Trophoblast cell (in vitro differentiated cells and primary cell): ENCODE data around the gene SHC1.
"Not testable (repeated sequence)": the region's sequence is repeated elsewhere in the genome, so short reads cannot be mapped to it uniquely, and the experiment has no call there.

ENCODE experiments used
- DNase-seq, 2 donors: peaks; one replicate each; pipeline ENCODE4 v3.0.0-alpha.2; 2016
- H2AFZ ChIP-seq: 2 replicates; pipeline ENCODE4 v1.6.1; 2013; ENCODE audit warnings: low read length, moderate library complexity, mild to moderate bottlenecking; ENCODE audit not compliant: insufficient read depth, poor library complexity
- H2AK5ac ChIP-seq: 2 replicates; pipeline ENCODE4 v1.6.1; 2013; ENCODE audit warnings: mild to moderate bottlenecking, low read length
- H2BK120ac ChIP-seq: 2 replicates; pipeline ENCODE4 v1.6.1; 2013; ENCODE audit warnings: low read length, mild to moderate bottlenecking, moderate library complexity; ENCODE audit not compliant: insufficient read depth, poor library complexity
- H2BK12ac ChIP-seq: 2 replicates; pipeline ENCODE4 v1.6.1; 2013; ENCODE audit warnings: mild to moderate bottlenecking, low read length, moderate library complexity
- H2BK5ac ChIP-seq: 2 replicates; pipeline ENCODE4 v1.6.1; 2013; ENCODE audit warnings: low read length, low read depth, moderate library complexity, mild to moderate bottlenecking; ENCODE audit not compliant: poor library complexity
- H3K14ac ChIP-seq: 2 replicates; pipeline ENCODE4 v1.6.1; 2013; ENCODE audit warnings: mild to moderate bottlenecking, low read length
- H3K18ac ChIP-seq: 2 replicates; pipeline ENCODE4 v1.6.1; 2013; ENCODE audit warnings: mild to moderate bottlenecking, low read length
- H3K23ac ChIP-seq: 2 replicates; pipeline ENCODE4 v1.6.1; 2013; ENCODE audit warnings: low read length
- H3K27ac ChIP-seq: 2 replicates; pipeline ENCODE4 v1.5.1; 2013; ENCODE audit warnings: low read depth, mild to moderate bottlenecking, inconsistent platforms, low read length, moderate library complexity
- H3K27me3 ChIP-seq: 2 replicates; pipeline ENCODE4 v1.6.1; 2013; ENCODE audit warnings: inconsistent platforms, mild to moderate bottlenecking, low read length, moderate library complexity; ENCODE audit not compliant: insufficient read depth
- H3K36me3 ChIP-seq, 2 experiments: 1 replicate in 1 of 2; 2 replicates in 1 of 2; pipeline ENCODE4 v1.6.1; 2013; ENCODE audit warnings: low read length in 2 of 2, mild to moderate bottlenecking in 2 of 2, moderate library complexity in 1 of 2; ENCODE audit not compliant: insufficient read depth in 2 of 2, control insufficient read depth in 1 of 2
- H3K4ac ChIP-seq: 2 replicates; pipeline ENCODE4 v1.6.1; 2013; ENCODE audit warnings: low read depth, mild to moderate bottlenecking, low read length, moderate library complexity
- H3K4me1 ChIP-seq, 2 experiments: 1 replicate in 1 of 2; 2 replicates in 1 of 2; pipeline ENCODE4 v1.6.1; 2013; ENCODE audit warnings: low read length in 2 of 2, mild to moderate bottlenecking in 2 of 2, moderate library complexity in 1 of 2; ENCODE audit not compliant: insufficient read depth in 2 of 2, control insufficient read depth in 1 of 2
- H3K4me2 ChIP-seq: 2 replicates; pipeline ENCODE4 v1.6.1; 2013; ENCODE audit warnings: inconsistent platforms, mild to moderate bottlenecking, low read length, moderate library complexity
- H3K4me3 ChIP-seq: 2 replicates; pipeline ENCODE4 v1.5.1; 2013; ENCODE audit warnings: mild to moderate bottlenecking, low read depth, low read length, inconsistent platforms
- H3K79me1 ChIP-seq: one replicate; pipeline ENCODE4 v1.6.1; 2013; ENCODE audit warnings: low read length
- H3K79me2 ChIP-seq: 2 replicates; pipeline ENCODE4 v1.6.1; 2013; ENCODE audit warnings: low read length, mild to moderate bottlenecking; ENCODE audit not compliant: control insufficient read depth, insufficient read depth, poor library complexity
- H3K9ac ChIP-seq: 2 replicates; pipeline ENCODE4 v1.6.1; 2013; ENCODE audit warnings: mild to moderate bottlenecking, low read length
- H3K9me3 ChIP-seq: 2 replicates; pipeline ENCODE4 v1.6.1; 2013; ENCODE audit warnings: low read depth, mild to moderate bottlenecking, control low read depth, inconsistent platforms, low read length; ENCODE audit not compliant: insufficient read depth
- H4K12ac ChIP-seq: 2 replicates; pipeline ENCODE4 v1.6.1; 2013; ENCODE audit warnings: low read depth, mild to moderate bottlenecking, low read length, moderate library complexity
- H4K8ac ChIP-seq: 2 replicates; pipeline ENCODE4 v1.6.1; 2013; ENCODE audit warnings: low read depth, mild to moderate bottlenecking, low read length, moderate library complexity
- H4K91ac ChIP-seq: one replicate; pipeline ENCODE4 v1.6.1; 2013; ENCODE audit warnings: low read depth, mild to moderate bottlenecking, low read length, moderate library complexity
- WGBS: extraction: QIAGEN DNeasy Blood & Tissue Kit; methylation state at CpG from one replicate; pipeline ENCODE4 v1.1.7; 2013; ENCODE audit warnings: missing lambda C conversion rate; ENCODE audit not compliant: insufficient read length, insufficient coverage; ENCODE audit errors: extremely low coverage; 5-methylcytosine and 5-hydroxymethylcytosine counted together

SHC1 gene

GRCh38 chr1:154982897-154983648 is 12.5 kb upstream of the SHC1 start, which contains the start of gene FLAD1:
TSS of gene FLAD1 (plus strand) at chr1:154983344. CDS start at chr1:154983695, 351 bp downstream.
- Histone ChIP-seq H3K27me3 (no peaks in the 10 kb centered on the region), H3K79me1 (peaks cover 6% of the 10 kb centered on the region), H2BK5ac (no peak within 1 kb of the TSS), H3K14ac (peak within 1 kb of the TSS; percentile 44), H2BK120ac (peak within 1 kb of the TSS; percentile 3), H3K4me2 (peak within 1 kb of the TSS; percentile 86), H3K4me1 (peaks cover 3 to 6% of the 10 kb centered on the region in 2 experiments), H3K79me2 (peaks cover 7% of the 10 kb centered on the region), H4K8ac (peak within 1 kb of the TSS; percentile 63), H3K9ac (peak within 1 kb of the TSS; percentile 99), H3K23ac (no peak within 1 kb of the TSS), H3K18ac (no peak within 1 kb of the TSS), H3K4me3 (peak within 1 kb of the TSS; percentile 79), H2BK12ac (no peak within 1 kb of the TSS), H3K4ac (peak within 1 kb of the TSS; percentile 1), H3K36me3 (peaks cover 14 to 15% of the 10 kb centered on the region in 2 experiments), H2AFZ (peak within 1 kb of the TSS; percentile 10), H2AK5ac (peak within 1 kb of the TSS; percentile 8), H3K9me3 (peaks cover 2% of the 10 kb centered on the region), H4K91ac (peak within 1 kb of the TSS; percentile 53), H3K27ac (peak within 1 kb of the TSS; percentile 42), H4K12ac (peak within 1 kb of the TSS; percentile 68)
- WGBS = no CpG with 5 or more reads among the region's 26 CpGs
- peak; percentile 99 for DNase-seq

- Histone ChIP-seq H3K4me1 (peaks cover 3 to 6% of the 10 kb centered on the region in 2 experiments), H3K27ac (no peak overlapping the region), H3K9ac (no peak overlapping the region), H2AK5ac (no peak overlapping the region), H2BK5ac (no peak overlapping the region), H3K36me3 (peaks cover 8% of the 10 kb centered on the region in 2 experiments), H3K27me3 (no peaks in the 10 kb centered on the region), H3K4me3 (no peak overlapping the region), H4K8ac (no peak overlapping the region), H3K23ac (no peak overlapping the region), H2AFZ (no peak overlapping the region), H3K4ac (no peak overlapping the region), H2BK12ac (no peak overlapping the region), H3K18ac (no peak overlapping the region), H2BK120ac (no peak overlapping the region), H4K91ac (no peak overlapping the region), H3K4me2 (peak overlapping the region; percentile 73), H4K12ac (no peak overlapping the region), H3K79me2 (peaks cover 7% of the 10 kb centered on the region), H3K79me1 (peaks cover 6% of the 10 kb centered on the region), H3K9me3 (peaks cover 2% of the 10 kb centered on the region), H3K14ac (no peak overlapping the region)
- no CpG with 5 or more reads among the region's 6 CpGs for WGBS
- no peak for DNase-seq
These were observed 11.8 kb upstream of the SHC1 start for GRCh38 chr1:154982341-154982740.

GRCh38 chr1:154978360-154978759 is 7.8 kb upstream of the SHC1 start:
- no peak overlapping the region for H3K18ac ChIP-seq
- no peak overlapping the region for H3K4me2 ChIP-seq
- no peak overlapping the region for H2AK5ac ChIP-seq
- H4K91ac ChIP-seq = no peak overlapping the region
- H2BK120ac ChIP-seq = no peak overlapping the region
- no peaks in the 10 kb centered on the region for H3K27me3 ChIP-seq
- no peak overlapping the region for H2BK5ac ChIP-seq
- H3K14ac ChIP-seq = no peak overlapping the region
- H3K79me2 ChIP-seq = peaks cover 10% of the 10 kb centered on the region
- H3K27ac ChIP-seq = no peak overlapping the region
- no CpG with 5 or more reads among the region's 3 CpGs for WGBS
- H3K4me1 ChIP-seq = peaks cover 0 to 1% of the 10 kb centered on the region in 2 experiments
- H3K79me1 ChIP-seq = peaks cover 12% of the 10 kb centered on the region
- H3K4me3 ChIP-seq = no peak overlapping the region
- H3K9me3 ChIP-seq = no peaks in the 10 kb centered on the region
- H4K12ac ChIP-seq = no peak overlapping the region
- no peak overlapping the region for H3K9ac ChIP-seq
- H3K4ac ChIP-seq = no peak overlapping the region
- H3K23ac ChIP-seq = no peak overlapping the region
- H2AFZ ChIP-seq = no peak overlapping the region
- peaks cover 7 to 8% of the 10 kb centered on the region in 2 experiments for H3K36me3 ChIP-seq
- no peak overlapping the region for H2BK12ac ChIP-seq
- no peak overlapping the region for H4K8ac ChIP-seq
- no peak for DNase-seq

GRCh38 chr1:154977762-154978161 is 7.2 kb upstream of the SHC1 start:
- DNase-seq, H3K27me3 ChIP-seq, H3K36me3 ChIP-seq, H2BK12ac ChIP-seq, H4K8ac ChIP-seq, H2BK5ac ChIP-seq, H2BK120ac ChIP-seq, H4K12ac ChIP-seq, H3K4me1 ChIP-seq, H3K4me2 ChIP-seq, H3K9me3 ChIP-seq, H3K4me3 ChIP-seq, H2AFZ ChIP-seq, H3K18ac ChIP-seq, H3K23ac ChIP-seq, H3K4ac ChIP-seq, H4K91ac ChIP-seq, H3K14ac ChIP-seq, H3K27ac ChIP-seq, H2AK5ac ChIP-seq, H3K9ac ChIP-seq: not testable (repeated sequence)
- Histone ChIP-seq H3K79me2 (peaks cover 12% of the 10 kb centered on the region), H3K79me1 (peaks cover 16% of the 10 kb centered on the region)
- no CpG with 5 or more reads among the region's 3 CpGs for WGBS
